ENCODE data around the gene TCERG1L.
"Not testable (repeated sequence)": the region's sequence is repeated elsewhere in the genome, so short reads cannot be mapped to it uniquely, and the experiment has no call there.

TCERG1L gene

DNA sequence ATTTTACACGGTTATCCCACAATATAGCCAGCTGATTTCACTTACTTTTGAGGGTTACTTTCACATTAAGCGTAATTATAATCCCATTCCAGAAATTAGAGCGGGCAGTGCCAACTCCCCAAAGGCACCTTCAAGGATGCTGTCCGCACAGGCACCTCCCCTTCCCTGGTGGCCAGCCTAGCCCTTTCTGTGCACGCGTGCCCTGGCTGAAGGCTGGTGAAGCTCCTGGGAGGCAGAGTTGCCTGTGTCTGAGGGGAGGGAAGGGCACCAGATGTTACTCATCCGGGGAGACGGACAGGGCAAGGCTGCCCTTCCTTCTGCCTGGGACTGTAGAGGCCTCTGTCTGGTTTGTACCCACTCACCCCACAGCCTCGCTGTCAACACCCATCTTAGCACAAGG is 198.4 kb downstream of the TCERG1L start:
- Mint-ChIP-seq H3K4me1 (no peaks in the 10 kb centered on the region), H3K27me3 (no peaks in the 10 kb centered on the region), H3K27ac (no peak overlapping the region), H3K9me3 (peaks cover 8% of the 10 kb centered on the region), H3K4me3 (no peak overlapping the region), H3K36me3 (no peaks in the 10 kb centered on the region)
- CTCF ChIA-PET = no interaction called here
- no peak for DNase-seq

DNA sequence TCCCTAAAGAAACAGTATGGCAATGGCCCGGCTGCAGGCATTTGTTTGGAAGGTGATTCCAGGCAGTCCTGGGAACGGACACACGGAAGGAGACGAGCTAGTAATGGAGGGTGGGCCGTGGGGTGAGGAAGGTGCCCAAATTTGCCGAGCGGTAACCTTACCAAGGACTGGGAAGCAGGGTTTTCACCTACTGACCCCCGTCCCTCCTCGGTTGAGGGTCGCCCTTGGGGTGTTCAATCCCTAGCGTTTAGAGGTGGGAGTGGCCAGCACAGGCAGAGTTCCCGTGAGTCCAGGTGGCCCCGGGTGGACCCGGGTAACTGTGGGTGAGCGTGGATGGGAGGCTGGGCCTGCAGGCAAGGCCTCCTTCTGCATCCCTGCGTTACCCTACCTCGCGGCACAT is 198.8 kb downstream of the TCERG1L start:
- Mint-ChIP-seq H3K36me3 (no peaks in the 10 kb centered on the region), H3K27ac (no peak overlapping the region), H3K27me3 (no peaks in the 10 kb centered on the region)

DNA sequence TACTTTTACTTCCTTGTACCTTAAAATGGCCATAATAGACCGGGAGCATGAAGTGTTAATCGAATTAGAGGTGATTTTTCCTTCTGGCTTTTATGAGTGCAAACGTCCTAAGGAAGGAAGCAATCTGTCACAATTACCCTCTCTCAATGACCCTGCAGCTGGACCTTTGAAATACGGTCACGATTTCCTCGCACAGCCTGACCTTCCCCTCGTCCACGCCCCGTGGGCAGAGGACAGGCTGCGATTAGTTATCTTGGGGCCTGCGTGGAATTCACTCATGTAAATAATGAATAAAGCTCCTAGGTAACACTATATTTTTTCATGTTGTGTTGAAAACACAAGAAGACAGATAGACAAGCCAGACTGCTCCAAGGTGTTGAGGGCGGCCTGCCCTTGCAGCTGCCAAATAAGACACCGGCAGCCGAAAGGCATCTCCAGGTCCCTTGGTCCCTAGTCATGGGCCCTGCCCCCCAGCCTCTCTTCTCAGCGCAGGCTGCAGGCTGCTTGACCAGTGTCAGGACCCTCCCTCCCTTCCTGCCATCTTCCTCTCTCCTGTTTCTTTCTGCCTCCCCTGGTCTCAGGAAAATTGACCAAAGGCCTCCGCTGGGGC is 199.9 kb downstream of the TCERG1L start:
- H3K27ac Mint-ChIP-seq = no peak overlapping the region
- no peaks in the 10 kb centered on the region for H3K36me3 Mint-ChIP-seq

More for the DNA sequence above, 198.8 kb downstream of the TCERG1L start:
- no peaks in the 10 kb centered on the region for H3K4me1 Mint-ChIP-seq
- no peak for DNase-seq
- H3K4me3 Mint-ChIP-seq = no peak overlapping the region
- H3K9me3 Mint-ChIP-seq = peaks cover 10% of the 10 kb centered on the region
- CTCF ChIA-PET = no interaction called here

DNA sequence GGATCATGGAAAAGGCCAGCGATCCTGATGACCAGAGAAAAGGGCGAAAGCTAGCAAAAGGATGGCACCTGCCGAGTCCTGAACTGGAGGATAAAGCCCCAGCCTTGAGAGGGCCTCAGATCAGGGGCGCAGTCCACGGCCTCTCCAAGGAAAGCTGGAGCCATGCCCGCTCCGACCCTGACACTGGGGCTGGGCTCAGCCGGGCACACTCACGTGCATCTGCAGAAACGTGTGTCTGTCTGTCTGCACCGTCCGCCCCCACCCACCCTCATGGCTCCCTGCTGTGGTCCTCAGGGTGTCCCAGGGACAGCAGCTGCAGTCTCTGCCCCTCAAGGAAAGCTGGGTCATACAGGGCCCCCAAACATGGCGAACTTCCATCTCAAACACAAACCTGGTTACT is 200.5 kb downstream of the TCERG1L start:
- Mint-ChIP-seq H3K9me3 (peaks cover 15% of the 10 kb centered on the region), H3K27ac (no peak overlapping the region), H3K4me1 (no peaks in the 10 kb centered on the region), H3K4me3 (no peak overlapping the region), H3K27me3 (no peaks in the 10 kb centered on the region), H3K36me3 (no peaks in the 10 kb centered on the region)
- CTCF ChIA-PET = no interaction called here
- no peak for DNase-seq

More for the DNA sequence above, 199.9 kb downstream of the TCERG1L start:
- H3K4me3 Mint-ChIP-seq = no peak overlapping the region
- no peaks in the 10 kb centered on the region for H3K4me1 Mint-ChIP-seq
- CTCF ChIA-PET = no interaction called here
- peaks cover 13% of the 10 kb centered on the region for H3K9me3 Mint-ChIP-seq
- H3K27me3 Mint-ChIP-seq = no peaks in the 10 kb centered on the region
- no peak for DNase-seq

DNA sequence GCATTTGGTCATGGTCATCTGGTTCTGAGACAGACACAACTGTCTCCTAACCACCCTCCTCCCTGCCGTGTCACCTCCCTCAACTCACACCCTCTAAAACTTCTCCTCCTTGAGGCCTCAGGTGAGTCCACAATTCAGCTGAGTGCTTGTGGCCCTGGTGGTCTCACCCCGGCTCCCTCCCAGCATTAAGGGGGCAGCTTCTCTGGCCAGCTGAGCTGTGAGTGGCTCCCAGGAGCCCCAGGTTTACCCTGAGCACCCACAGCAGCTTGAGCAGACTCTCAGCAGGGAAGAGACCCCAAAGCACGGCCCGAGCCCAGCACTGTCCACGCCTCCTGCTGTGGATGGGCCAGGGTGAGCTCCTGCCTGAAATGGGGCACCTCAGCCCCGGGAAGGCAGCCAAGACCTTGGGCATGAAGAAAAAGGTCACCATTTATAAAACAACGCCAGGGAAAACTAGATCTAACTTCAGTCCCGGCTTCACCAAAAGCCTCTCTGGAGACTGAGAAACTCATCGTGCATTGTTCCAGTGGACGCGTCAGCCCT is 201.2 kb downstream of the TCERG1L start:
- Mint-ChIP-seq H3K4me3 (no peak overlapping the region), H3K27ac (no peak overlapping the region), H3K9me3 (peaks cover 15% of the 10 kb centered on the region), H3K4me1 (no peaks in the 10 kb centered on the region), H3K27me3 (no peaks in the 10 kb centered on the region), H3K36me3 (no peaks in the 10 kb centered on the region)
- no peak for DNase-seq
- CTCF ChIA-PET = no interaction called here

DNA sequence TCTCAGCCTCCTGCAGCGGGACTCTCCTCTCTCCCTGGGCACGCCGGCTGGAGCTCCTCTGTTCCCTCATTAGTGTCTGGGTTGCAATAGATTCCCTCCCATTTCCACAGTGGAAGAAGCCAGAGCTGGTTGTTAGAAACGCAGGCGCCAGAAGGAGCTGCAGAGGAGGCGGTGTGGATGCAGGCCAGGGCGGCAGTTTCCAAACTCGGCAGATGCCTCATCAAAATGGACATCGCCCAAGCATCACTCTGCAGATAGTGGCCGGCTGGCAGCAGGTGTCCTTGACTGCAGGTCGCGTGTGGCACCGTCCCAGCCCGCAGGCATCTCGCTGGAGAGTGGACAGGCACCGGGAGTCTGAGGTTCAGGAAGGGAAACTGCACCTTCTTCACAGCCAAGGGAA is 201.8 kb downstream of the TCERG1L start:
- Mint-ChIP-seq H3K27ac (no peak overlapping the region), H3K27me3 (no peaks in the 10 kb centered on the region), H3K4me3 (no peak overlapping the region), H3K36me3 (no peaks in the 10 kb centered on the region), H3K9me3 (peaks cover 15% of the 10 kb centered on the region), H3K4me1 (no peaks in the 10 kb centered on the region)
- CTCF ChIA-PET = no interaction called here
- DNase-seq = no peak

- Mint-ChIP-seq H3K27ac (no peak overlapping the region), H3K4me1 (no peaks in the 10 kb centered on the region), H3K27me3 (no peaks in the 10 kb centered on the region), H3K4me3 (no peak overlapping the region), H3K36me3 (no peaks in the 10 kb centered on the region), H3K9me3 (peaks cover 15% of the 10 kb centered on the region)
- DNase-seq = no peak
- CTCF ChIA-PET = no interaction called here
Observed at GRCh38 chr10:131109291-131109690, 202.2 kb downstream of the TCERG1L start.

DNA sequence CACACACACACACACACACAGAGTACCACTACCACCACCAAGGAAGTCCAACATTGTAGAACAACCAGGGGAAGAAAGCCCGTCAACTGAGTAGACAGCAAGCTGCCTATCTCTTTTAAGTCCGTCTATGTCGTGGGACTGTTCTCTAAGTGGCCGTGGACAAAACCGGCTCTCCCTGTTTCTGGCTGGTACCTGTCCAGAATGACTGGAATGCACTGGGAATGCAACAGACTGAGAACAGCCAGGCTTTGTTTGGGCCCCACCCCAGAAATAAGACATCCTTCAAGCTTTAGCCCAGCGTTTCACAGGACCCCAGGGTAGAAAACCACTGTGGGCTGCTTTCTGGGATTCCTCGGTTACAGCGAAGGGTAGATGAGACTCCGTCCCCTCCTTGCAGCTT is 203.6 kb downstream of the TCERG1L start:
- H3K4me1 Mint-ChIP-seq = no peaks in the 10 kb centered on the region
- H3K9me3 Mint-ChIP-seq = peaks cover 15% of the 10 kb centered on the region
- no peak overlapping the region for H3K27ac Mint-ChIP-seq
- no peaks in the 10 kb centered on the region for H3K36me3 Mint-ChIP-seq
- H3K4me3 Mint-ChIP-seq = no peak overlapping the region
- no peak for DNase-seq
- CTCF ChIA-PET = no interaction called here
- no peaks in the 10 kb centered on the region for H3K27me3 Mint-ChIP-seq

GRCh38 chr10:131102676-131103075 is 208.8 kb downstream of the TCERG1L start:
- H3K4me1 Mint-ChIP-seq = no peaks in the 10 kb centered on the region
- H3K4me3 Mint-ChIP-seq = no peak overlapping the region
- peaks cover 5% of the 10 kb centered on the region for H3K9me3 Mint-ChIP-seq
- H3K36me3 Mint-ChIP-seq = no peaks in the 10 kb centered on the region
- no peak overlapping the region for H3K27ac Mint-ChIP-seq
- CTCF ChIA-PET = no interaction called here
- DNase-seq = no peak
- H3K27me3 Mint-ChIP-seq = no peaks in the 10 kb centered on the region

DNA sequence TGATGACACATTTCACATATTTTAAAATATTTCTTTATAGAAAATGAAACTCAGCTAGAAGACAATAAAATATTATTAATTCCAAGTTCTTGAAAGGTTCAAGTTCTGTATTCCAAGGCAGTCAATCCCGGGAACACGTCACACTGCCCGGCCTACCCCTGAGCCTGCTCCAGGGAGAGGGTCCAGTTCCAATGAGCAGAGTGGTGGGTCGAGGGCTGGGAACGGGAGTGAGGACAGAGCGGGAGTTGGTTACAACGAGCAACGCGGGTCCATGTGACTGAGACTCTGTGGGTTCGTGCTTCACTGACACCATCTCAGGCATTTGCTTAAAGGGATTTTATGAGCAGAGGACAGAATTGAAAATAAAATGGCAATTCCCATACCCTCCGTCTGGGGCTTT is 209.4 kb downstream of the TCERG1L start:
- Mint-ChIP-seq H3K4me1 (no peaks in the 10 kb centered on the region), H3K27me3 (no peaks in the 10 kb centered on the region), H3K4me3 (no peak overlapping the region), H3K27ac (no peak overlapping the region), H3K9me3 (peaks cover 2% of the 10 kb centered on the region), H3K36me3 (no peaks in the 10 kb centered on the region)
- no peak for DNase-seq
- CTCF ChIA-PET = no interaction called here

GRCh38 chr10:131100418-131101410 is 210.8 kb downstream of the TCERG1L start:
- H3K4me3 Mint-ChIP-seq, H3K27me3 Mint-ChIP-seq, H3K27ac Mint-ChIP-seq, CTCF ChIA-PET, H3K4me1 Mint-ChIP-seq, DNase-seq, H3K9me3 Mint-ChIP-seq, H3K36me3 Mint-ChIP-seq: not testable (repeated sequence)

DNA sequence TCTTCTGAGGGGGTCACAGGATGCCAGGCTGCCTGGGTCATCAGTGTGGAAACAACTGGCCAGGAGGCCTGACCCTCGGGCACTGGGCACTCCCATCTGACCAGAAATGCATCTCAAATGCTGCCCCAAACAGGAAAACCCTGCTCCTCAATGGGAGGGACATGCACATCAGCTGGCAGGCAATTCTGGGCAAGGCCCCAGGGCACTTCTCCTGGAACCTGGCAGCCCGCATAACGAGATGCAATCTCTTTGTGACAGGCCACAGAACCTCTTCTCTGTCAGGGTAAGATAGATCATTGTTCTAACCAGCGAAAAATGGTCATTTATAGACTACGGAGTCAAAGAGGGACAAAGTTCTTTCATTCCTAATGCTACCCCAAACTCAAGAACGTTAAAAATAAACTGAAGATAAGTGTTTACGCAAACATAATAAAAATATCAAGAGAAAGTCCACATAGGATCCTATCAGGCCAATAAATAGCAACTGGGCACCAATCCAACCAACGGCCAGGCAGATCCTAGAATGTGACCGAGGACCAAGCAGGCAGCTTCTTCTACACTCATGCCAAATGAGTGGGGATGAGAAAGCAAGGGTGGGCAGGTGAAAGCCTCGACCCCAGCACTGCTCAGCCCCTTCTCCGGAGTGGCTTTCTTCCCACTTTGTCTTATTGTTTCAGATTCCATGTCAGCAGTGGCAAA is 212.3 kb downstream of the TCERG1L start:
- Mint-ChIP-seq H3K9me3 (no peaks in the 10 kb centered on the region), H3K27me3 (no peaks in the 10 kb centered on the region), H3K36me3 (no peaks in the 10 kb centered on the region), H3K4me1 (no peaks in the 10 kb centered on the region), H3K27ac (no peak overlapping the region), H3K4me3 (no peak overlapping the region)
- CTCF ChIA-PET = no interaction called here
- no peak for DNase-seq

- DNase-seq = no peak
- no peak overlapping the region for H3K4me3 Mint-ChIP-seq
- H3K27me3 Mint-ChIP-seq = no peaks in the 10 kb centered on the region
- H3K9me3 Mint-ChIP-seq = no peaks in the 10 kb centered on the region
- CTCF ChIA-PET = interaction anchor here (0.7 kb wide), 1 partner anchor 694 kb away, joined by 3 read pairs; no protein-coding TSS in a partner anchor
- H3K4me1 Mint-ChIP-seq = no peaks in the 10 kb centered on the region
- no peak overlapping the region for H3K27ac Mint-ChIP-seq
- no peaks in the 10 kb centered on the region for H3K36me3 Mint-ChIP-seq
Observed at GRCh38 chr10:131098416-131098952, 213.0 kb downstream of the TCERG1L start.

DNA sequence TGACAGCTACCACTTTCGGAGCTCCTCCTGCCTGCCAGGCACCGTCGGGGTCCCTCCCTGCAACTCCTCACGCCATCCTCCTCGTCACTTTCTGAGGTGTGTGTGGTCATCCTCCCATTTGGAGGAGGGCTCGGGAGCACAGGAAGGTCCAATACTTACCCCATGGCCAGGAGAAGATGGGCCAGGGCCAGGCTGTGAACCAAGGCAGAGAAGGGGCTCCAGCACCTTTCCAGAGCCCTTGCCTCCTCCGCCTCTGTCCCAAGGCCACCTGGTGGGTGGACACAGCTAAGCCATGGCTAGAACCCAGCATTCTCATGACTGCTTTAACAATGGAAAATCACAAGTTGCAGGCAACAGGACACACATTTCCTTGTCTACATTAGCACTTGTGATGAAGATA is 215.5 kb downstream of the TCERG1L start:
- H3K27ac Mint-ChIP-seq = no peak overlapping the region
- DNase-seq = no peak
- no peaks in the 10 kb centered on the region for H3K36me3 Mint-ChIP-seq
- CTCF ChIA-PET = interaction anchor here (0.7 kb wide), 1 partner anchor 611 kb away, joined by 3 read pairs; no protein-coding TSS in a partner anchor
- H3K27me3 Mint-ChIP-seq = no peaks in the 10 kb centered on the region
- H3K4me3 Mint-ChIP-seq = no peak overlapping the region
- no peaks in the 10 kb centered on the region for H3K4me1 Mint-ChIP-seq
- H3K9me3 Mint-ChIP-seq = no peaks in the 10 kb centered on the region

All from activated naive CD4-positive, alpha-beta T cell treated with anti-CD3 and anti-CD28 coated beads, Interleukin-2, amount 10 ng/mL, durations not matched to agents 7 days and 5 days (primary cell).